Mucosa of descending colon (tissue), 3 donors: ENCODE measurements around the gene GPC6. TPM values are rescaled to one million over a fixed set of nuclear protein-coding genes. Genes with fewer than 3 reads are reported as not detected.

Experiments
- ATAC-seq: fragments of 200-7000 bp; cut with Tn5 transposase; one replicate; pipeline ENCODE4 v1.9.1; 2020; ENCODE audit warnings: mild to moderate bottlenecking, moderate library complexity
- DNase-seq, 3 donors: peaks; one replicate each; pipeline ENCODE4 v3.0.0-alpha.2; 2020
- H3K36me3 ChIP-seq: fragments of 200-600 bp; one replicate; pipeline ENCODE4 v1.8.0; 2021; ENCODE audit warnings: low read depth, mild to moderate bottlenecking
- H3K4me1 ChIP-seq: fragments of 200-600 bp; one replicate; pipeline ENCODE4 v1.8.0; 2021; ENCODE audit warnings: low read depth, mild to moderate bottlenecking
- H3K4me3 ChIP-seq: fragments of 200-600 bp; one replicate; pipeline ENCODE4 v1.8.0; 2021; ENCODE audit warnings: mild to moderate bottlenecking
- H3K9me3 ChIP-seq: fragments of 200-600 bp; one replicate; pipeline ENCODE4 v1.8.0; 2021; ENCODE audit warnings: mild to moderate bottlenecking
- intact Hi-C, 2 donors: fragments of 100-400 bp; cut with DNase I in 1 of 2; cut with micrococcal nuclease in 1 of 2; formaldehyde crosslinking; loops; one replicate each; pipeline versions ENCODE4 v1.11.0 to v1.11.1; 2022; cut with DNase I, micrococcal nuclease
- total RNA-seq, 3 donors: library from RNA; stranded (reverse); fragmentation: NEBNext Ultra II Directional in 2 of 3; extraction: Animal tissue kit (Norgen Biotek cat#: 25700) in 2 of 3; gene quantifications; one replicate each; pipeline versions ENCODE4 v1.2.1 to v1.2.4, GENCODE V29; 2021 to 2023
- TF ChIP-seq, protein P1 (sequence below): fragments of 200-600 bp; IDR thresholded peaks from one replicate; pipeline ENCODE4 v1.8.0; 2022; ENCODE audit warnings: antibody characterized with exemption, mild to moderate bottlenecking
- donor health status: DM: no; HTN: no; CAD: no; lungs with moderate emphysema.
- donor health status: DM: no; HTN: no; CAD: no.
- donor health status: DM: no; HTN: yes; CAD: no.

The GPC6 gene
- total RNA-seq, 3 donors from 2014 or later = 2.7 to 11.3 (median 7.5) TPM

DNA sequence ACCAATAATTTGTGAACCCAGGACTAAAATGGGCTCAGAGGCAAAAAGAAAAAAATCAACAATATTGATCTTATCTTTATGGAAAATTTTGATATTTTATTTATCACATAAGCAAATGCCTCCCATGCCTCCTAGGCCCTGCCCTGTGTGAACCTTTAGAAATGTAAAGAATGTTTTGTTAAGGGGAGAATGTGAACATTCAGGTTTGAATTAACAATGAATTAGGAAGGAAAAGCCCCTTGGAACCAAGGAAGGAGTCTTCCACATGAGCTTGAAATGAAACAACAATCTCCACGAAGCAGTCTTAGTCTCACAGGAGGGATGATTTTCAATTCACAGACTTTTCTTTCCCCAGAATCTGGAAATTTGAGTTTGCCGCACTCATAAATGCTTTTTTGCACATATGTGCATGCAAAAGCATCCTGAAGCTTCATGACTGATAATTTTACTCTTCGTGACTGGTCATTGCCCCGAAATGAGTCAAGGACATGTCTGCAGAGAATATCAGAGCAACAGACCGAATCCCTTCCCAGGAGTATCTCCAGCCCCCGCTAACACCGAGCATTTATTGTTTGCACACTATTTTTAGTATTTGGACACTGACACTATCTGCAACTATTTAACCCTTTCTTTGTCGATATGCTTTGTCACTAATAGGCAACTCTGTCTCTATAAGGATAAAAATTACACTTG, 1117.7 kb downstream of the GPC6 start:
- TF ChIP-seq, protein P1, sequence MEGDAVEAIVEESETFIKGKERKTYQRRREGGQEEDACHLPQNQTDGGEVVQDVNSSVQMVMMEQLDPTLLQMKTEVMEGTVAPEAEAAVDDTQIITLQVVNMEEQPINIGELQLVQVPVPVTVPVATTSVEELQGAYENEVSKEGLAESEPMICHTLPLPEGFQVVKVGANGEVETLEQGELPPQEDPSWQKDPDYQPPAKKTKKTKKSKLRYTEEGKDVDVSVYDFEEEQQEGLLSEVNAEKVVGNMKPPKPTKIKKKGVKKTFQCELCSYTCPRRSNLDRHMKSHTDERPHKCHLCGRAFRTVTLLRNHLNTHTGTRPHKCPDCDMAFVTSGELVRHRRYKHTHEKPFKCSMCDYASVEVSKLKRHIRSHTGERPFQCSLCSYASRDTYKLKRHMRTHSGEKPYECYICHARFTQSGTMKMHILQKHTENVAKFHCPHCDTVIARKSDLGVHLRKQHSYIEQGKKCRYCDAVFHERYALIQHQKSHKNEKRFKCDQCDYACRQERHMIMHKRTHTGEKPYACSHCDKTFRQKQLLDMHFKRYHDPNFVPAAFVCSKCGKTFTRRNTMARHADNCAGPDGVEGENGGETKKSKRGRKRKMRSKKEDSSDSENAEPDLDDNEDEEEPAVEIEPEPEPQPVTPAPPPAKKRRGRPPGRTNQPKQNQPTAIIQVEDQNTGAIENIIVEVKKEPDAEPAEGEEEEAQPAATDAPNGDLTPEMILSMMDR = no peak
- H3K9me3 ChIP-seq = no peaks in the 10 kb centered on the region
- no peaks in the 10 kb centered on the region for H3K4me1 ChIP-seq
- no peak overlapping the region for H3K4me3 ChIP-seq
- ATAC-seq (no peak), DNase-seq (no peak)
- intact Hi-C loops = no loop called here
- H3K36me3 ChIP-seq = no peaks in the 10 kb centered on the region

DNA sequence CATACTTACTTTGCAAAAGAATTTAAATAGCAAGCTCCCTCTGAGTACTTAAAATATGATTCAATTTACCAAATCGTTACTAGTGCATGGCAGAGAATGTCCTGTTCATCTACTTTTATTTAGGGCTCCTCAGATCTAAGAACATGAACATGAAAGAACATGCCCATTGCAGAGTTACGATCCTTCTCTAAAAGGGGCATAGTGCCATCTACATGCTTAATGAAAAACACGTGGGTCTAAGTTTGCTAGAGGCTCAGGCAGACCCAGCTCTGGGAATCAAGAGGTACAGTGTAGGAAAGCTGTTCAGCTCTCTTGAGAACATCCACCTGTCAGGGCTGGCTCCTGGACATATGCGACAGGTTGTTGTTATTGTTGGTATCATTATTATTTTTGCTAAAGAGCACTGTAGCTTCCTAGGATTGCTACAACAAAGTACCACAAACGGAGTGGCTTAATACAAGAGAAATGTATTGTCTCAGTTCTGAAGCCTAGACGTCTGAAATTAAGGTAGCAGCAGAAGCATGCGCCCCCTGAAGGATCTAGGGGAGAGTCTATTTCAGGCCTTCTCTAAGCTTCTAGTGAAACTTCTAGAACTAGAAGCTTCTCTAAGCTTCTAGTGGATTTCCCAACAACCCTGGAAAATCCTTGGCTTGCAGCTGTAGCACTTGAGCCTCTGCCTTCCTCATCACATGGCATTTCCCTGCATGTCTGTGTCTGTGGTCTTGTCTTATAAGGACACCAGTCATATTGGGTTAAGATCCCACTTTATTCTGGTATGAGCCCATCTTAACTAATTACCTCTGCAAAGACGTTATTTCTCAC, 1119.0 kb downstream of the GPC6 start:
- DNase-seq = no peak

DNA sequence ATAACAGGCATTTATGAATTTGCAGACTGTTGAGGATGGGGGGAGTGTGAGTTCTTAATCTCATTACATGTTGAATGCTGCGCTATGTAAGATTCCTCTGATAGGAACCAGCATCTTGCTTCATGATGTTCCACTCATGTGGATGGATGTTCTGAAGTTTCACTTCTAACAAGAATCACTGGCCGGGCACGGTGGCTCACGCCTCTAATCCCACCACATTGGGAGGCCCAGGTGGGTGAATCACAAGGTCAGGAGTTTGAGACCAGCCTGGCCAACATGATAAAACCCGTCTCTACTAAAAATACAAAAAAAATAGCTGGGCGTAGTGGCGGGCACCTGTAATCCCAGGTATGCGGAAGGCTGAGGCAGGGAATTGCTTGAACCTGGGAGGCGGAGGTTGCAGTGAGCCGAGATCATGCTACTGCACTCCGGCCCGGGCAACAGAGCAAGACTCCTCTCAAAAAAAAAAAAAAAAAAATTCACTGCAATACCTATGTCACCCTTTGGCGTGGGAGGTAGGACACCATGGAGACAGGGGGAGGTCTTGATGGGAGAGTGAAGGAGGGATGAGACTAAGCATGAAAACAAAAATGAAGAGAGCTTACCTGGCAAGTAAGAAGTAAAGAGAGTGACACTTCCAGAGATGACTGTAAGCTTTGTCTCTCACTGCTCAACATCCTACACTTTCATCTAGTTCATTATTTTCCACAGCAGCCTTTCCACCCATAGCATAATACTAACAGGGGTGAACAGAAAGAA, 1119.8 kb downstream of the GPC6 start:
- intact Hi-C loops = no loop called here
- Histone ChIP-seq H3K4me1 (no peaks in the 10 kb centered on the region), H3K36me3 (no peaks in the 10 kb centered on the region), H3K4me3 (no peak overlapping the region), H3K9me3 (no peaks in the 10 kb centered on the region)
- no peak for DNase-seq
- TF ChIP-seq, protein P1 = no peak
- ATAC-seq = no peak

More for the DNA sequence above, 1119.0 kb downstream of the GPC6 start:
- Histone ChIP-seq H3K4me3 (no peak overlapping the region), H3K36me3 (no peaks in the 10 kb centered on the region), H3K4me1 (no peaks in the 10 kb centered on the region), H3K9me3 (no peaks in the 10 kb centered on the region)
- TF ChIP-seq, protein P1 = no peak
- no peak for ATAC-seq
- intact Hi-C loops = no loop called here

DNA sequence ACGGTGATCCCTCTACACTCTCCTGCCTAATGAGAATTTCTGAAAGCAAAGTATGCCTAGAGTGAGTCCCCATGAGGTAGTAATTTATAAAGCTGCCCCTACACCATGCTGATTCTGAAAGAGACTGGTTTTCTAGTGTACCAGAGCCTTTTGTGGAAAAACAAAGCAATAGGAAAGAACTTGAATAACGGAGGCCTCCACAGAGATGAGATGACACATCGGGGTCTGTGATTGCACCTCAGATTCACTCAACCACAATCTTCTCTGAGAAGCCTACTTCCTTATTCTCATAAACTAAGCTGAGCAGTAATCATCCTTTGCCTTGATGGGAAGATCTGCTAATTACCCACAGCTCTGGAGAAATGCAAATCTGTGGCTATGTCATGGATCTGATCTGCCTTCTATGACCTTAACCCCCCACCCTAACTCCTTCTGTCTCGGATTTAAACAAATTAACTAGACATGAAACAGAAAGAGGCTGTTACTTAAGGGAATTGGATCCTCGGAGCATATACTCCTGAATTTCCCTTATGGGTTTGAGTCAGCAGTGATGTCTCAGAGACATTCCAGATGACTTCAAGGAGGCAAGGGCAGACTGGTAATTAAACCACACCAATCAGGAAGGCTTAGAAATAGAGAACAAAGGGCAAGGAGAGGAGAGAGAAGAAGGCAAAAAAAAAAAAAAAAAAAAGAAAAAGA, 1124.8 kb downstream of the GPC6 start:
- Histone ChIP-seq H3K9me3 (no peaks in the 10 kb centered on the region), H3K36me3 (no peaks in the 10 kb centered on the region), H3K4me3 (no peak overlapping the region), H3K4me1 (no peaks in the 10 kb centered on the region)
- ATAC-seq (no peak), DNase-seq (no peak)
- intact Hi-C loops = no loop called here
- TF ChIP-seq, protein P1 = no peak

DNA sequence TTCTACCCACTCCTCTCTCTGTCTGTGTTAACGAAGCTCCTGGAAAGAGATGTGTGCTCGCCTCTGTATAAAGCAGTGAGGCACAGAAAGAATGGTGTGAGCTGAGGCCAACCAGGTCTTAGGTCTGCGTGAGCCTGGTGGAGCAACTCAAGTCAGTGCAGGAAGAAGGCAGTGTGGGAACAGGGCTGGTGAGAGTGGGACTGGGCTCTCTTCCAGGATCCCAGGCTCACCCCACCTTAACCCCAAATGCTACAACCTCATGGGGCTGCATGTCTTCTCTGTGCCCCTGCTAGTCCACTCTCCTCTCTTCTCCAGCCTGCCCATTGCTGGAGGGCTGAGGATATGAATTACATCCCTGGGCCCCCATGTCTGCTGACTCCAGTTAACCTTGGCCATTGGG, 1125.5 kb downstream of the GPC6 start:
- Histone ChIP-seq H3K4me3 (no peak overlapping the region), H3K4me1 (no peaks in the 10 kb centered on the region), H3K9me3 (no peaks in the 10 kb centered on the region), H3K36me3 (no peaks in the 10 kb centered on the region)
- TF ChIP-seq, protein P1 = no peak
- no peak for ATAC-seq
- DNase-seq = no peak
- intact Hi-C loops = no loop called here
